Measurements from ENCODE around the gene GALP. TPM values are rescaled to one million over a fixed set of nuclear protein-coding genes. Genes with fewer than 3 reads are reported as not detected.
A peak's percentile ranks its signal among the peaks of the same experiment; 100 is the strongest.
"Not testable (repeated sequence)": the region's sequence is repeated elsewhere in the genome, so short reads cannot be mapped to it uniquely, and the experiment has no call there.

Gene GALP
- total RNA-seq: not detected

DNA sequence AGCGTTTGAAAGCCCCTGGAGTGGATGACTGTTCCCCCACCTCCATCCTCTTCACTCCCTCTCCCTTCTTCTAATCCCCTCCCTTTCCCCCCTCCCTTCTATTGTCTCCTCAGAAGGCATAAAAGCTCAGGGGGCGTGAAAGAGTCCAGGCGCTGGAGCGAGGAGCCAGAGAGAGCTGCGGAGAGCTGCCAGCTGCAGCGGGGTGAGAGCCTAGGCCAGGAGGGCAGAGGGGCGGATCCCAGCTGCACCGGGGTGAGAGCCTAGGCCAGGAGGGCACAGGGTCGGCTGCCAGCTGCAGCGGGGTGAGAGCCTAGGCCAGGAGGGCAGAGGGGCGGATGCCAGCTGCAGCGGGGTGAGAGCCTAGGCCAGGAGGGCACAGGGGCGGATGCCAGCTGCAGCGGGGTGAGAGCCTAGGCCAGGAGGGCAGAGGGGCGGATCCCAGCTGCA is at the start of gene GALP:
Gene GALP, plus strand, starts transcription at position 148 of the 447 bp plus-strand sequence. CDS start 1,101 bp downstream, outside the sequence.
- H3K9me3 Mint-ChIP-seq; H3K27ac Mint-ChIP-seq; ATAC-seq; H3K36me3 Mint-ChIP-seq; DNase-seq (ENCODE audit: low spot score in 2 of 2): not testable (repeated sequence)

DNA sequence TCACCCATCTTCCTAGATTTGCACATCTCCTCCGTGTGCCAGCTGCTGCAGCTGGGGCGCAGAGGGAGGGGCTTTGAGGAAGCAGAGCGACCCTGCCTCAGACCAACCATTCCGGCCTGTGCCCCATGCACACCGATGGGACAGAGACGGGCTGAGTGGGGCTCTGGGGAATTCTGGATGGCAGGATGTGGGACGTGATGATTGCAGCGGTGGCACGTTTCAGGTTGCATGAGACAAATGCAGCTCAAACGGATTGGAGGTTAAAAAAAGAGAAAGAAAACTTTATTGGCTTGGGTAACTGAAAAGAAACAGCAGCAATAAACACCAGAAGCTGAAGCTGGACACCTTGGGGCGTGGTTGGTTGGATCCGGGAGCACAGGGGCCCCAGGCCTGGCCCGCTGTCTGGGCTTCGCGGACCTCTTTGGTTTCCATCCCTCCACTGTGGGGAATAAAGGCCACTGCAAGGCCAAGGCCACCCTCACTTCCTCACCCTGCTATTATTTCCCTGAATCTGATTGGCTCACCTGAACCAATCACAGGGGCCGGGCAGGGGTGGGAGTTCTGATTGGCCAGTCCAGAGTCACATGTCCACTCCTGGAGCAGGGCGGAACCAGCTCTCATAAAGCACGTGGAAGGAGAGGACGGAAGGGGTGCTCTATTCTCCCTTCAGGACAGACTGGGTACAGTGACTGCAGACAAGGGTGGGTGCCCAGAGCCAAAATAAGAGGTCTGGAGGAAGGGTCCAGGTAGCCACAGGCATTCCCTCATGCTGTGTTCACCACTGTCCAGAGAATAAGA is 48.6 kb upstream of the GALP start:
- Mint-ChIP-seq H3K36me3 (no peaks in the 10 kb centered on the region), H3K9me3 (no peaks in the 10 kb centered on the region)
- ATAC-seq: no peak

GRCh38 chr19:56130006-56130405 is 45.8 kb upstream of the GALP start:
- ATAC-seq: no peak
- H3K36me3 Mint-ChIP-seq: no peaks in the 10 kb centered on the region
- no peak overlapping the region for H3K27ac Mint-ChIP-seq
- H3K9me3 Mint-ChIP-seq: no peaks in the 10 kb centered on the region
- DNase-seq (ENCODE audit: low spot score in 2 of 2): no peak

More for the DNA sequence above, 48.6 kb upstream of the GALP start:
- no peak overlapping the region for H3K27ac Mint-ChIP-seq
- DNase-seq (ENCODE audit: low spot score in 2 of 2): no peak

GRCh38 chr19:56131651-56132050 is 44.2 kb upstream of the GALP start:
- Mint-ChIP-seq H3K36me3 (no peaks in the 10 kb centered on the region), H3K27ac (no peak overlapping the region), H3K9me3 (no peaks in the 10 kb centered on the region)
- DNase-seq (ENCODE audit: low spot score in 2 of 2) (no peak), ATAC-seq (no peak)

DNA sequence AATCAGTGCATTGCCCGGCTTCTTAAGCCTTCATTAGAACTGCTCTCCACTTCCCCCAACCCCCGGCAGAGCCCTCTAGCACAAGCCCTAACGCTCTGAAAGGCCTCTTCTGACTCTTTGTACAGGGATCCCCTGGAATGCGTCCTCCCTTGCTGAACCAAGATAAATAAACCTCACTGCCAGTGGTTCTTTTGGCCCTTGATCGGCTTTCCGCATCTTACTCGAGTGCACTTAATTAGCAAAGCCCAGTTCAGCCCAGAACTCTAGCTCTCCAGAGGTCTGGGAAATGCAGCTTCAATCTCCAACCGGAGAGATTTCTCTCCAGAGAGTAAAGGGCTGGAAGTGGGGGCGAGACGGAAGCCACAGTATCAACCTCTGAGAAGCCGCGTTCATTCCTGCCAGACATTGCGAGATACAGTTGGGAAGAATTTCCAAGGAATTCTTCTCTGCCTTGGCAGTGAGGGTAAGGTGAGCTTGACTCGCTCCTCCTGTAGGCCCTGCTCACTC is 43.4 kb upstream of the GALP start:
- Mint-ChIP-seq H3K27ac (peak overlapping the region in 1 of 2 donors; percentile 36), H3K9me3 (no peaks in the 10 kb centered on the region), H3K36me3 (no peaks in the 10 kb centered on the region)
- DNase-seq (ENCODE audit: low spot score in 2 of 2) (no peak), ATAC-seq (no peak)

DNA sequence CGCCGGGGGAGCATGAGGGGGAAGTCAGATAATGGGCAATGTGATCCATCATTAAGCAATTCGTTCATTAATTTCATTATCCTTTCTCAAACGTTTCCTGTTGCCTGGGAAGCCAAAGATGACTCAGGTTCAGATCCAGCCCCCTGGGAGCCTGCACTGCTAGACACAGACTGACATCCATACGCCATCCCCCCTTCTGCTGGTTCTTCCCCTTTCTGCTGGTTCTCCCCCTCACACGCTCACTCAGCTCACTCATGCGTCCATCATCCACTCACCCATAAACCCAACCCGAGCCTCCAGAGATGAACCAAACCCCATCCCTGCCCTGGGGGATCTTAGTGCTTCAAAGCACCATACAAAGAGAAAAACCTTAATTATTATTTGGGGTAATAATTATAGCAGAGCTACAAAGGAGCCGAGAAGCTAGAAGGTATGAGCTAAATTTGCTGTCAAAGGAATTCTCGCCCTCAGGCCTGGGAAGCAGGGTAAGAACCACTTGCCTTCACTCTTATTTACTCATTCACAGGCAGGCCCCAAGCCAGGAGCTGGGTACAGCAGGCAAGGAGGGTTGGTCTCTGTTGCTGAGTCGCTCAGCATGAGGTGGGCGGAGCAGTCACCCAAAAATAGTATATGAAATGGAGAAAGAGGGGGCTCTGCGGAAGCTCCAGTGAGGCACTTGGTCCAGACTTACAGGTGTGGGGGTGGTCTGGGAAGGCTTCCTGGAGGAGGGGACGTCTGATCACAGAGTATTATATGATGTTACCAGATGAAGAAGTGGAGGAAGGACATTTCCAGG is 41.8 kb upstream of the GALP start:
- Mint-ChIP-seq H3K9me3 (no peaks in the 10 kb centered on the region), H3K36me3 (no peaks in the 10 kb centered on the region), H3K27ac (peak overlapping the region in 1 of 2 donors; percentile 69)
- DNase-seq (ENCODE audit: low spot score in 2 of 2): no peak
- no peak for ATAC-seq

DNA sequence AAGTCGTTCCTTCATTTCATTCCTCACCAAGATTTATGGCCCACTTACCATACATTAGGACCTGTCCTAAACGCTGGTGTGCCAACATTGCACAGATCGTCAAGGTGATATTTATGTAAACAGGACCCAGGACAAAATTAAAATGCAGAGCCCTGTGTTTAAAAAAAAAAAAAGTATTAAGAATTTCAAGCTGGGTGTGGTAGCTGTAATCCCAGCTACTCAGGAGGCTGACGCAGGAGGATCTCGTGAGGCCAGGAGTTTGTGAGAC is 41.2 kb upstream of the GALP start:
- H3K9me3 Mint-ChIP-seq: no peaks in the 10 kb centered on the region
- no peaks in the 10 kb centered on the region for H3K36me3 Mint-ChIP-seq
- DNase-seq (ENCODE audit: low spot score in 2 of 2) (no peak), ATAC-seq (no peak)
- peak overlapping the region in 1 of 2 donors; percentile 69 for H3K27ac Mint-ChIP-seq

DNA sequence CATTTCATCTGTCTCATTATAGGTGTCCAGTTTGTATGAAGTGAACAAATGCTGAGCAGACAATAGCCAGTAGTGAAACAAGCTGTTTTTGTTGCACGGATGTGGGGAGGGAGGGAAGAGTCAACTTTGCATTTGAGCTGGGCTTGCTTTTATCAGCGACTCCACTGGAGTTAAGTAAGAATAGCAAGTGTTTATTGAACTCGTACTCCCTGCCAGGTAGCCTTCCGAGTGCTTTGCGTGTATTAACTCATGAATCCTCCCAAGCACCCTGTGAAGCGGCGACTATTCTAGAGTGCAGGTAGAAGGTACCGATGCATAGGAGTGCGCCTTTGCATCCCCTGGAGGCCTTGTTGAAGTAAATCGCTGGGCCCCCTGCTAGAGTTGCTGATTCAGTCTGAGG is 39.4 kb upstream of the GALP start:
- no peak overlapping the region for H3K27ac Mint-ChIP-seq
- no peaks in the 10 kb centered on the region for H3K9me3 Mint-ChIP-seq
- DNase-seq (ENCODE audit: low spot score in 2 of 2) (no peak), ATAC-seq (no peak)
- H3K36me3 Mint-ChIP-seq: no peaks in the 10 kb centered on the region

DNA sequence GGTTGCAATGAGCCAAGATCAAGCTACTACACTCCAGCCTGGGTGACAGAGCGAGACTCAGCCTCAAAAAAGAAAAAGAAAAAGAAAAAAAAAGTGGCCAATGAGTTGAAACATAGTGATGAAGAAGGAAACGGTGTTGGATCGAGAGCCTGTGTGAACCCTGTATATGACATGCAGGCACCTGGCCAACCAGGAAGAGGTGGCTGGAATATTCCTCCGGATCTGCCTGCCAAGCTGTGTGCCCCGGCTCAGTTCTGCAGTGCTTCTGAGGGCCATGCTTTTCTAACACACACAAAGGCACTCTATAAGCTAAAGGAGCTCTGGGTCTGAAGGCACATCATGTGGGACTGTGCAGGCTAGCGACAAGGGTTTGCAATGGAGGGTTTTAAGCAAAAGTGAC is 38.4 kb upstream of the GALP start:
- H3K27ac Mint-ChIP-seq: no peak overlapping the region
- no peaks in the 10 kb centered on the region for H3K36me3 Mint-ChIP-seq
- H3K9me3 Mint-ChIP-seq: no peaks in the 10 kb centered on the region
- DNase-seq (ENCODE audit: low spot score in 2 of 2) (no peak), ATAC-seq (no peak)

DNA sequence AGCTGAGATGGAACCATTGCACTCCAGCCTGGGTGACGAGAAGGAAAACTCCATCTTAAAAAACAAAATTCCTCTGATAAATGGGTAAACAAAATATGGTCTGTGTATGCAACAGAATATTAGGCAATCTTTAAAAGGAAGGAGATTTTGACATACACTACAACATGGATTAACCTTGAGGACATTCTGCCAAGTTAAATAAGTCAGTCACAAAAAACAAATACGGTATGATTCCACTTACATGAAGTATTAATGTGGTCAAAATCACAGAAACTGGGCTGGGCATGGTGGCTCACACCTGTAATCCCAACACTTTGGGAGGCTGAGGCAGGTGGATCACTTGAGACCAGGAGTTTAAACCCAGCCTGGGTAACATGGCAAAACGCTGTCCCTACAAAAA is 37.7 kb upstream of the GALP start:
- no peaks in the 10 kb centered on the region for H3K36me3 Mint-ChIP-seq
- no peak for DNase-seq (ENCODE audit: low spot score in 2 of 2)
- ATAC-seq: no peak
- H3K9me3 Mint-ChIP-seq: no peaks in the 10 kb centered on the region
- H3K27ac Mint-ChIP-seq: peak overlapping the region in 1 of 2 donors; percentile 47

DNA sequence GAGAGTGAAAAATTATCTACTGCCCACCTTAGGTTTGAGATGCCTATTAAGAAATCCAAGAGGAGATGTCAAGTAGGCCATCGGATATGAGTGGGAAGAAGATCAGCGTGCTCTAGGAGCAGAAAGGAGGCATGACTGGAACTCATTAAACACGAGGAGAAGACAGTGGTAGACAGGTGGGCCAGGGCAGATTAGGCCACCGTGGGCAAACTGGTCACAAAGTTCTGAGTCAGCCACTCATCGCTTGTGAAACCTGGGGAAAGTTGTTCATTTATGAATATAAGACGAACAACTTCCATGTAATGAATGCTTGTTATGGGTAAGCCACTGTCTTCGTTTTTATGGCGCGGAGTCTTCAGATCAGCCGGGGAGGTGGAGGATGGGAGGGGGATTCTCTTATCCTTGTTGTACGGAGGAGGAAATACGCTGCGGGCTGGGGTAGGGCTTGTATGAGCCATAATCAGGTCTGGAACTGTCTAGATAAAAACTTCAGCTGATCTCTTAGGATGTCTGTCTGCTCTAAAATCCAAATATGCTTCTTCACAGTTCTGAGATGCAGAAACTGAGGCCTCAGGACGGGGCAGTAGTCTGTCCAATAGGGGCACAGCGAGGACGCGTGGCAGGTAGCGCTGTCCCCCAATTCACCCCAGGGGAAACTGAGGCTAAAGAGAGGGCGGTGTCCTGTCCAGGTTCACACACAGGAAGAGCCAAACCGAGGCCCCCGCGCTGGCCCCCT is 35.8 kb upstream of the GALP start:
- ATAC-seq: peak in 1 of 2 donors; percentile 4
- peak overlapping the region; percentile 92 to 93 for H3K27ac Mint-ChIP-seq
- H3K9me3 Mint-ChIP-seq: no peaks in the 10 kb centered on the region
- no peak for DNase-seq (ENCODE audit: low spot score in 2 of 2)
- H3K36me3 Mint-ChIP-seq: no peaks in the 10 kb centered on the region

DNA sequence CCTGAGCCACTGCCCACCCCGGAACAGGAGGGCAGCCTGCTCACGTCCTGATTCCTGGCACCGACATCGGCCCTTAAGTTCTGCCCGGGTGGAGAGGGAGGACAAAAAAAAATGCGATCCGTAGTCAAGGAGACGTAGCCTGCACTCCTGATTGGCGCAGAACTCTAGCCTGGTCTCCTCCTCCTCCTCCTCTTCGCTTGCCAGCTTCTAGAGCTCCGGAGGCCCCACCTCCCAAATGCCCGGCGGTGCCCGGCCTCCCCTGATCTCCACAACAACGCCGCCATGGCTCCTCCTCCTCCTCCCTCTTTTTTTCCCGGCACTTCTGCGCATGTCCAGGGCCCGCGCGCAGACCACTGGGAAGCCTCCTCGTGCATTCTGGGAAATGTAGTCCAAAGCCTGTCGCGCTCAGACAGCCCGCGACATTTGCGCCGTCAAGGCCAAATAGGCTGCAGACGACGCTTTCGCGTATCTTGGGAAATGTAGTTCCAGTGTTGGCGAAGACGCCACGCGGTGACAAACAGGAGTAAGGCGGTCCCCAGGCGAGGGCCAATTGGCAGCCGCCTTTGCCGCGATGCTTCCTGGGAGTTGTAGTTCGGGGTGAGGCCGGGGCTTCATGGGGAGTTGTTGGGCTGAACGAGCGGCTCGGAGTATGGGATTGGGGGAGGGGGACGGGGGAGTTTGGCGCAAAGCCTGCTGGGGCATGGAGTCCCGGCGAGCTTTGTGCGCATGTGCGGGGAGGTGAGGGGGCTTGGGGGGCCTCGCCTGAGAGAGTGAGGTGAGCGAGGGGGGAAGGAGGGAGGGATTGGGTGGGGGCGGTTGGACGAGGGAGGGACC is 35.0 kb upstream of the GALP start, which contains the start of gene ZNF444:
Gene ZNF444, plus strand, starts transcription at position 705 of the 834 bp plus-strand sequence. CDS start 5,625 bp downstream, outside the sequence.
- Mint-ChIP-seq H3K27ac (peak within 1 kb of the TSS; percentile 92 to 93), H3K36me3 (no peaks in the 10 kb centered on the region), H3K9me3 (no peaks in the 10 kb centered on the region)
- ATAC-seq (peak; percentile 90 to 93), DNase-seq (ENCODE audit: low spot score in 2 of 2) (peak; percentile 96 to 99)

GRCh38 chr19:56141417-56141993 is 34.3 kb upstream of the GALP start:
- DNase-seq (ENCODE audit: low spot score in 2 of 2) (no peak), ATAC-seq (no peak)
- Mint-ChIP-seq H3K9me3 (no peaks in the 10 kb centered on the region), H3K36me3 (no peaks in the 10 kb centered on the region), H3K27ac (peak overlapping the region; percentile 92 to 93)

GRCh38 chr19:56142087-56142787 is 33.6 kb upstream of the GALP start:
- no peak for DNase-seq (ENCODE audit: low spot score in 2 of 2)

DNA sequence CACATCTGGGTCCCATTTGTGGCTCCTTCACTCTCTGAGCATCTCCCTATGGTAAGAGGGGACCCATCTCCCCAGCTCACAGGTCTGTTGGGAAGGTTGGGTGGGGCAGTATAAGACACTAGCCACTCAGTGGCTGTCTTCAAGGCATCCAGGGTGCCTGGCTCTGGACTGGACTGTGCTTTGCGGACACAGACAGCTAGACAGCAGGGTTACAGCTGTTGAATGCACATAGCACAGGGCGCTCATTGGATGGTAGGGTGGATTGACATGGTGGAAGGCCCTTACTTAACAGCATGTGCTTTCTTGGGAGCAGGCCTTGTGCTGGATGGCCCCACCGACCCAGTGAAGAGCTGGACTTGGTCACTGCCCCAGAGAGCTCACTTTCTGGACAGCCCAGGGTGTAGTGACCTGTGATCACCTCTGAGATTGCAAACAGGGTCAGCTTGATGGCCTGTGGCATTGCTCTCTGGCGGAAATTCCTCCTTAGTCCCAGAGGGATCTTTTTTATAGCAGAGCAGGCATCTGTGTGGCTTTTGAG is 32.8 kb upstream of the GALP start:
- Mint-ChIP-seq H3K36me3 (peaks cover 0 to 3% of the 10 kb centered on the region in 2 donors), H3K9me3 (no peaks in the 10 kb centered on the region), H3K27ac (no peak overlapping the region)
- DNase-seq (ENCODE audit: low spot score in 2 of 2) (no peak), ATAC-seq (no peak)

More at GRCh38 chr19:56142087-56142787, 33.6 kb upstream of the GALP start:
- H3K9me3 Mint-ChIP-seq: no peaks in the 10 kb centered on the region
- ATAC-seq: no peak
- H3K36me3 Mint-ChIP-seq: no peaks in the 10 kb centered on the region
- H3K27ac Mint-ChIP-seq: peak overlapping the region; percentile 86 to 93
